ENCODE measurements around the gene LGR5. TPM values are rescaled to one million over a fixed set of nuclear protein-coding genes. Genes with fewer than 3 reads are reported as not detected.

The LGR5 gene
- total and polyA plus RNA-seq, 2 donors (not counting 3 experiments of a cell fraction or from before 2014, with no cell fraction given) = not detected

DNA sequence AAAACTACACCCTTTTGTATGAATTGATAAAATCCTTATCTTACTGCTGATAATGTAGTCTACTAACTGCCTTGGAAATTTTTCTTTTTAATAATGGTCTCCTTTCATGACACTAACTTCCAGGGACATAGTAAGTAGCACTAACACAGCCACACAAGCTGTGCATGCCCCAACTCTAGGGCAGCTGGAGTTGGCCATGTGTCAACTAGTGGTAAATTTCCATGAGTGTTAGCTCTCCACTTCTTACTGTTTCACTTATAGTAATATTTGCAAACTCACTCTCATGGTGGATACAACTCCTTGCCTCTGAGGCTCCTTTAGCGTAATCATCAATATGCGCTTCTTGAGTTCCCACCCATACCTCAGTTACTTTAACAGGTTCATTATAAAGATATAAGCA lies 38.0 kb downstream of the LGR5 start:
- ChIA-PET POLR2A (no interaction called here), CTCF (no interaction called here)
- Histone ChIP-seq H3K9ac (replicated peaks; ENCODE audit: extremely low read depth, insufficient read depth, low read length) (no peak overlapping the region), H3K27me3 (ENCODE audit: control insufficient read depth in 2 of 2, insufficient read depth in 2 of 2, low read length in 2 of 2) (peaks cover 2% of the 10 kb centered on the region in 2 experiments), H3K4me2 (ENCODE audit: insufficient read depth, low read length) (no peak overlapping the region), H3K9me3 (replicated peaks; ENCODE audit: control insufficient read depth, insufficient read depth, low read length) (no peaks in the 10 kb centered on the region), H3K4me1 (ENCODE audit: control insufficient read depth, extremely low read depth, insufficient read depth, low read length) (no peaks in the 10 kb centered on the region), H4K20me1 (replicated peaks; ENCODE audit: control insufficient read depth, extremely low read depth, insufficient read depth, low read length) (no peaks in the 10 kb centered on the region), H2AFZ (ENCODE audit: low read depth, low read length) (no peak overlapping the region), H3K9me1 (replicated peaks; ENCODE audit: control insufficient read depth, extremely low read depth, insufficient read depth, low read length) (no peaks in the 10 kb centered on the region), H3K79me2 (ENCODE audit: control insufficient read depth, insufficient read depth, low read length) (no peaks in the 10 kb centered on the region), H3K36me3 (ENCODE audit: control insufficient read depth in 2 of 2, extremely low read depth in 1 of 2, insufficient read depth in 2 of 2, low read length in 2 of 2) (no peaks in the 10 kb centered on the region), H3K4me3 (replicated peaks in 1 of 3; ENCODE audit: insufficient read depth in 1 of 3, low read depth in 1 of 3, low read length in 3 of 3) (no peak overlapping the region), H3K27ac (ENCODE audit: insufficient read depth, low read depth, low read length) (no peak overlapping the region)
- dilution Hi-C loops (cut with MboI; ENCODE audit: extremely low pct_ligation_motif_present, low sequenced_read_pairs) (no loop called here), intact Hi-C loops (cut with micrococcal nuclease) (no loop called here)
- FAIRE-seq = no peak
- TF ChIP-seq JUN (IDR thresholded peaks at IDR 0.05; ENCODE audit: borderline replicate concordance, insufficient read depth, insufficient read length, low read depth) = no peak
- no peak for TF ChIP-seq MAX (IDR thresholded peaks at IDR 0.05; ENCODE audit: insufficient read depth, insufficient read length)
- TF ChIP-seq MYC (IDR thresholded peaks at IDR 0.05; ENCODE audit: low read depth, low read length) = no peak
- TF ChIP-seq FOS (IDR thresholded peaks at IDR 0.05; ENCODE audit: borderline replicate concordance, insufficient read depth, low read length) = no peak
- TF ChIP-seq POLR2A (IDR thresholded peaks at IDR 0.05; ENCODE audit: low read depth, low read length) = no peak
- no peak for TF ChIP-seq GATA2 (IDR thresholded peaks at IDR 0.05; ENCODE audit: insufficient read depth, insufficient read length, low read depth, low read length)
- TF ChIP-seq EZH2 (IDR thresholded peaks at IDR 0.05; ENCODE audit: borderline replicate concordance, low read depth, low read length, severe bottlenecking) = no peak
- TF ChIP-seq POLR2AphosphoS5 (IDR thresholded peaks at IDR 0.05; ENCODE audit: insufficient read depth, low read depth, low read length) = no peak
- no peak for TF ChIP-seq CTCF (IDR thresholded peaks at IDR 0.05; ENCODE audit: extremely low read depth in 1 of 2, insufficient read depth in 1 of 2, low read depth in 1 of 2, low read length in 2 of 2)
- DNase-seq (ENCODE audit: low read depth, low spot score) = no peak
- BruUV-seq (replicated peaks) = no TSS peak

Measured in endothelial cell of umbilical vein (primary cell).